ENCODE data around the gene PAPPA2. TPM values are rescaled to one million over a fixed set of nuclear protein-coding genes. Genes with fewer than 3 reads are reported as not detected.

PAPPA2 gene
- total and polyA plus RNA-seq, 2 donors from 2014 or later = 4.9 to 93.5 TPM

GRCh38 chr1:176774224-176774623 lies 311.2 kb downstream of the PAPPA2 start:
- Histone ChIP-seq H3K27me3 (ENCODE audit: control insufficient read depth, insufficient read depth, low read length) (no peaks in the 10 kb centered on the region), H3K9ac (ENCODE audit: low read length in 3 of 3) (no peak overlapping the region), H3K4me1 (ENCODE audit: control insufficient read depth in 2 of 3, insufficient read depth in 2 of 3, low read depth in 1 of 3, low read length in 3 of 3) (no peaks in the 10 kb centered on the region), H3K9me3 (ENCODE audit: control insufficient read depth in 2 of 3, insufficient read depth in 1 of 3, low read length in 3 of 3) (no peaks in the 10 kb centered on the region), H3K27ac (ENCODE audit: low read depth in 2 of 2, low read length in 2 of 2) (no peak overlapping the region), H3K36me3 (ENCODE audit: control insufficient read depth in 2 of 3, insufficient read depth in 3 of 3, low read length in 3 of 3) (no peaks in the 10 kb centered on the region), H3K4me3 (ENCODE audit: low read length in 3 of 3) (no peak overlapping the region)
- DNase-seq = no peak
- FAIRE-seq = no peak
- TF ChIP-seq CTCF (IDR thresholded peaks at IDR 0.05; ENCODE audit: borderline replicate concordance, extremely low read depth, insufficient read depth) = no peak
- intact Hi-C loops (cut with DNase I) = no loop called here

- intact Hi-C loops (cut with DNase I) = no loop called here
- FAIRE-seq (no peak), DNase-seq (no peak)
- H3K4me3 ChIP-seq (ENCODE audit: low read length in 3 of 3) = no peak overlapping the region
- no peak for TF ChIP-seq CTCF (IDR thresholded peaks at IDR 0.05; ENCODE audit: borderline replicate concordance, extremely low read depth, insufficient read depth)
- no peaks in the 10 kb centered on the region for H3K4me1 ChIP-seq (ENCODE audit: control insufficient read depth in 2 of 3, insufficient read depth in 2 of 3, low read depth in 1 of 3, low read length in 3 of 3)
- H3K27ac ChIP-seq (ENCODE audit: low read depth in 2 of 2, low read length in 2 of 2) = no peak overlapping the region
- no peak overlapping the region for H3K9ac ChIP-seq (ENCODE audit: low read length in 3 of 3)
- no peaks in the 10 kb centered on the region for H3K36me3 ChIP-seq (ENCODE audit: control insufficient read depth in 2 of 3, insufficient read depth in 3 of 3, low read length in 3 of 3)
- no peaks in the 10 kb centered on the region for H3K27me3 ChIP-seq (ENCODE audit: control insufficient read depth, insufficient read depth, low read length)
- H3K9me3 ChIP-seq (ENCODE audit: control insufficient read depth in 2 of 3, insufficient read depth in 1 of 3, low read length in 3 of 3) = no peaks in the 10 kb centered on the region
These were observed 312.4 kb downstream of the PAPPA2 start for GRCh38 chr1:176775378-176775777.

- TF ChIP-seq CTCF (IDR thresholded peaks at IDR 0.05; ENCODE audit: borderline replicate concordance, extremely low read depth, insufficient read depth) = no peak
- no peak overlapping the region for H3K4me3 ChIP-seq (ENCODE audit: low read length in 3 of 3)
- H3K9me3 ChIP-seq (ENCODE audit: control insufficient read depth in 2 of 3, insufficient read depth in 1 of 3, low read length in 3 of 3) = no peaks in the 10 kb centered on the region
- no peak overlapping the region for H3K9ac ChIP-seq (ENCODE audit: low read length in 3 of 3)
- H3K27me3 ChIP-seq (ENCODE audit: control insufficient read depth, insufficient read depth, low read length) = no peaks in the 10 kb centered on the region
- H3K4me1 ChIP-seq (ENCODE audit: control insufficient read depth in 2 of 3, insufficient read depth in 2 of 3, low read depth in 1 of 3, low read length in 3 of 3) = no peaks in the 10 kb centered on the region
- DNase-seq (no peak), FAIRE-seq (no peak)
- no peaks in the 10 kb centered on the region for H3K36me3 ChIP-seq (ENCODE audit: control insufficient read depth in 2 of 3, insufficient read depth in 3 of 3, low read length in 3 of 3)
- intact Hi-C loops (cut with DNase I) = no loop called here
- no peak overlapping the region for H3K27ac ChIP-seq (ENCODE audit: low read depth in 2 of 2, low read length in 2 of 2)
These were observed 313.0 kb downstream of the PAPPA2 start for GRCh38 chr1:176775996-176776395.

- no peak for TF ChIP-seq CTCF (IDR thresholded peaks at IDR 0.05; ENCODE audit: borderline replicate concordance, extremely low read depth, insufficient read depth)
- Histone ChIP-seq H3K9me3 (ENCODE audit: control insufficient read depth in 2 of 3, insufficient read depth in 1 of 3, low read length in 3 of 3) (no peaks in the 10 kb centered on the region), H3K4me1 (ENCODE audit: control insufficient read depth in 2 of 3, insufficient read depth in 2 of 3, low read depth in 1 of 3, low read length in 3 of 3) (no peaks in the 10 kb centered on the region), H3K27me3 (ENCODE audit: control insufficient read depth, insufficient read depth, low read length) (no peaks in the 10 kb centered on the region), H3K9ac (ENCODE audit: low read length in 3 of 3) (no peak overlapping the region), H3K27ac (ENCODE audit: low read depth in 2 of 2, low read length in 2 of 2) (no peak overlapping the region), H3K4me3 (ENCODE audit: low read length in 3 of 3) (no peak overlapping the region), H3K36me3 (ENCODE audit: control insufficient read depth in 2 of 3, insufficient read depth in 3 of 3, low read length in 3 of 3) (no peaks in the 10 kb centered on the region)
- DNase-seq (no peak), FAIRE-seq (no peak)
- intact Hi-C loops (cut with DNase I) = no loop called here
These were observed 315.1 kb downstream of the PAPPA2 start for GRCh38 chr1:176778056-176778455.

All from kidney (tissue), 14 donors.